HepG2 (cell line): ENCODE data around the gene CYBRD1. TPM values are rescaled to one million over a fixed set of nuclear protein-coding genes. Genes with fewer than 3 reads are reported as not detected.

Source experiments
- ATAC-seq: fragments of 200-7000 bp; cut with Tn5 transposase; 3 replicates; pipeline ENCODE4 v1.9.1; 2020; ENCODE audit warnings: mild to moderate bottlenecking, moderate library complexity
- BruUV-seq: library from RNA; stranded (reverse); fragments of 400-500 nt; replicated peaks from 2 replicates; lab custom pipeline; 2021; lab: Mats Ljungman, UMichigan
- CTCF ChIA-PET: fragments of 300-600 bp; formaldehyde crosslinking; extraction: SDS; loops from one replicate; lab custom pipeline; 2021; ENCODE audit warnings: low total read pairs, inconsistent platforms, low intra/inter-chr PET ratio; lab: Yijun Ruan, JAX
- POLR2A ChIA-PET: fragments of 350-600 bp; sonication (Branson Sonifier 250); formaldehyde crosslinking; loops from one replicate; lab custom pipeline; 2020; ENCODE audit warnings: antibody characterized with exemption, inconsistent platforms; lab: Yijun Ruan, JAX
- DNase-seq: peaks from one replicate; pipeline ENCODE4 v3.0.0-alpha.2; 2015; ENCODE audit warnings: low spot score
- FAIRE-seq: peaks from 3 replicates; lab custom pipeline; 2011; peaks lifted over from hg19 to GRCh38; lab: Jason Lieb, UNC
- H2AFZ ChIP-seq: one replicate; pipeline ENCODE4 v1.6.1; 2011; ENCODE audit warnings: low read length, inconsistent platforms
- H3K27ac ChIP-seq: fragments of 300-600 bp; 3 replicates; pipeline ENCODE4 v1.8.0; 2011; ENCODE audit warnings: mixed run types, mild to moderate bottlenecking, mixed read lengths, low read length, inconsistent platforms; ENCODE audit not compliant: insufficient read depth; ENCODE audit errors: extremely low read length
- H3K27me3 ChIP-seq, 2 experiments: fragments of 200-600 bp in 1 of 2; 2 replicates in 1 of 2; 3 replicates in 1 of 2; pipeline versions ENCODE4 v1.6.0 to v1.8.0; 2011; ENCODE audit warnings: low read length in 2 of 2, mild to moderate bottlenecking in 2 of 2, moderate library complexity in 2 of 2, inconsistent platforms in 1 of 2; ENCODE audit not compliant: insufficient read depth in 2 of 2, control insufficient read depth in 1 of 2
- H3K36me3 ChIP-seq, 2 experiments: fragments of 200-600 bp in 1 of 2; replicated peaks in 1 of 2; 2 replicates in 1 of 2; 3 replicates in 1 of 2; pipeline versions ENCODE4 v1.5.1 to v1.8.0; 2011; ENCODE audit warnings: low read length in 2 of 2, inconsistent platforms in 1 of 2; ENCODE audit not compliant: insufficient read depth in 2 of 2, control insufficient read depth in 1 of 2
- H3K4me1 ChIP-seq: 2 replicates; pipeline ENCODE4 v1.5.1; 2012; ENCODE audit warnings: low read length, inconsistent platforms; ENCODE audit not compliant: insufficient read depth
- H3K4me2 ChIP-seq: 2 replicates; pipeline ENCODE4 v1.6.0; 2011; ENCODE audit warnings: low read depth, low read length, inconsistent platforms
- H3K4me3 ChIP-seq, 3 experiments: fragments of 200-600 bp in 1 of 3; sonication (generic), shearing (Covaris generic) in 1 of 3; replicated peaks in 1 of 3; 2 replicates each; pipeline ENCODE4 v1.5.1; 2011 to 2016; ENCODE audit warnings: low read length in 3 of 3, inconsistent platforms in 2 of 3, low read depth in 2 of 3, mild to moderate bottlenecking in 2 of 3, control low read depth in 1 of 3, mixed read lengths in 1 of 3; ENCODE audit not compliant: insufficient read depth in 1 of 3
- H3K79me2 ChIP-seq: one replicate; pipeline ENCODE4 v1.6.1; 2011; ENCODE audit warnings: low read length, inconsistent platforms; ENCODE audit not compliant: insufficient read depth
- H3K9ac ChIP-seq: 2 replicates; pipeline ENCODE4 v1.6.0; 2011; ENCODE audit warnings: mild to moderate bottlenecking, low read depth, low read length, inconsistent platforms; ENCODE audit not compliant: insufficient read depth
- H3K9me3 ChIP-seq: 2 replicates; pipeline ENCODE4 v1.5.1; 2012; ENCODE audit warnings: mild to moderate bottlenecking, low read length
- H4K20me1 ChIP-seq: 2 replicates; pipeline ENCODE4 v1.6.0; 2011; ENCODE audit warnings: inconsistent platforms, mild to moderate bottlenecking, low read length, moderate library complexity; ENCODE audit not compliant: insufficient read depth
- EP300 ChIP-seq, 3 experiments: sonication (generic) in 1 of 3; formaldehyde crosslinking in 1 of 3; IDR thresholded peaks; 2 replicates each; pipeline versions ENCODE4 v1.5.1 to v1.6.1; 2011 to 2020; ENCODE audit warnings: low read depth in 2 of 3, low read length in 2 of 3, borderline replicate concordance in 1 of 3, improper control_type of control experiment in 1 of 3, mild to moderate bottlenecking in 1 of 3, missing genetic modification reagents in 1 of 3, moderate library complexity in 1 of 3
- FLYWCH1 ChIP-seq: sonication (generic); formaldehyde crosslinking; IDR thresholded peaks from 2 replicates; pipeline ENCODE4 v1.8.1; 2023; ENCODE audit warnings: mild to moderate bottlenecking, missing genetic modification reagents
- HNRNPK ChIP-seq: fragments of 200-400 bp; formaldehyde crosslinking; IDR thresholded peaks from 2 replicates; pipeline ENCODE4 v1.6.1; 2018; ENCODE audit warnings: low read length, low read depth, moderate library complexity, mild to moderate bottlenecking; ENCODE audit not compliant: poor library complexity, severe bottlenecking
- RNF2 ChIP-seq: fragments of 450-650 bp; conservative IDR thresholded peaks from 2 replicates; pipeline ENCODE4 v1.6.1; 2016; ENCODE audit warnings: low read depth
- TFDP1 ChIP-seq: IDR thresholded peaks from 2 replicates; pipeline ENCODE4 v1.6.1; 2016; ENCODE audit warnings: missing compliant biosample characterization, missing genetic modification reagents, borderline replicate concordance
- ZFP91 ChIP-seq: sonication (generic); formaldehyde crosslinking; IDR thresholded peaks from 2 replicates; pipeline ENCODE4 v1.9.0; 2022; ENCODE audit warnings: missing genetic modification reagents, mild to moderate bottlenecking, borderline replicate concordance
- ZNF275 ChIP-seq: sonication (generic); formaldehyde crosslinking; IDR thresholded peaks from 2 replicates; pipeline ENCODE4 v1.8.0; 2022; ENCODE audit warnings: missing genetic modification reagents, mild to moderate bottlenecking, inconsistent platforms, borderline replicate concordance
- ZNF564 ChIP-seq: sonication (generic); formaldehyde crosslinking; IDR thresholded peaks from 2 replicates; pipeline ENCODE4 v1.8.1; 2023; ENCODE audit warnings: mild to moderate bottlenecking, missing genetic modification reagents
- ZNF777 ChIP-seq: sonication (generic); formaldehyde crosslinking; IDR thresholded peaks from 2 replicates; pipeline ENCODE4 v1.4.0; 2020; ENCODE audit warnings: missing genetic modification reagents
- WGBS: methylation state at CpG from one replicate; pipeline ENCODE4 v1.1.6; 2017; ENCODE audit warnings: low lambda C conversion rate; 5-methylcytosine and 5-hydroxymethylcytosine counted together
- in situ Hi-C: cut with HindIII; loops from 2 replicates; pipeline ENCODE4 v1.10.0; 2017; ENCODE audit warnings: low pct_unique_long_range_greater_than_20kb; ENCODE audit not compliant: extremely low pct_ligation_motif_present
- intact Hi-C: fragments of 100-400 bp; cut with micrococcal nuclease; formaldehyde crosslinking; loops from one replicate; pipeline ENCODE4 v1.10.0; 2022; ENCODE audit not compliant: unreplicated experiment
- polyA plus RNA-seq, 8 experiments: library from polyadenylated mRNA; depleted of rRNA in 3 of 8; stranded (reverse) in 7 of 8; unstranded in 1 of 8; fragments of >200 nt; fragmentation: Illumina TruSeq in 4 of 8; extraction: Trizol in 4 of 8; gene quantifications; 2 replicates each; pipeline versions ENCODE4 v1.2.1 to v1.2.3, GENCODE V29; 2011 to 2016; ENCODE audit warnings: low read depth in 4 of 8, missing spikeins in 1 of 8, mixed read lengths in 1 of 8; ENCODE audit not compliant: insufficient read depth in 1 of 8
- total RNA-seq, 5 experiments: library from RNA; depleted of rRNA; stranded (reverse); fragments of >200 nt; fragmentation: Illumina TruSeq; extraction: Trizol; gene quantifications; 2 replicates each; pipeline ENCODE4 v1.2.3, GENCODE V29; 2016; ENCODE audit warnings: low read depth in 1 of 5
- TF ChIP-seq, protein P1 (sequence below): sonication (generic); formaldehyde crosslinking; IDR thresholded peaks from 2 replicates; pipeline ENCODE4 v1.4.0; 2020; ENCODE audit warnings: mild to moderate bottlenecking, missing genetic modification reagents

The CYBRD1 gene
- total and polyA plus RNA-seq, 2 of the 13 experiments (the other 11 are each of a cell fraction or from before 2014, with no cell fraction given): 0.13 to 0.42 TPM

- BruUV-seq: no TSS peak
- H2AFZ ChIP-seq: no peak overlapping the region
- H3K4me3 ChIP-seq: no peak overlapping the region
- FAIRE-seq: no peak
- H4K20me1 ChIP-seq: no peaks in the 10 kb centered on the region
- intact Hi-C loops (loop anchor here (10.0 kb wide), 1 partner anchor 887 kb away; no protein-coding TSS in a partner anchor), in situ Hi-C loops (no loop called here)
- ChIA-PET POLR2A (no interaction called here), CTCF (no interaction called here)
- no peak overlapping the region for H3K4me2 ChIP-seq
- TF ChIP-seq FLYWCH1 (CRISPR knock-in tag) (no peak), HNRNPK (no peak), RNF2 (no peak), ZFP91 (CRISPR knock-in tag) (no peak), ZNF564 (CRISPR knock-in tag) (no peak), ZNF777 (no peak), EP300 (IDR thresholded peaks at IDR 0.05; ENCODE audit: low read depth in 2 of 2, low read length in 2 of 2) (no peak), EP300 (CRISPR knock-in tag; IDR thresholded peaks at IDR 0.05; ENCODE audit: borderline replicate concordance) (no peak), ZNF275 (CRISPR knock-in tag) (no peak), TFDP1 (CRISPR knock-in tag) (no peak)
- TF ChIP-seq, protein P1, sequence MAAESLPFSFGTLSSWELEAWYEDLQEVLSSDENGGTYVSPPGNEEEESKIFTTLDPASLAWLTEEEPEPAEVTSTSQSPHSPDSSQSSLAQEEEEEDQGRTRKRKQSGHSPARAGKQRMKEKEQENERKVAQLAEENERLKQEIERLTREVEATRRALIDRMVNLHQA: no peak
- DNase-seq: no peak
- ATAC-seq: no peak
- H3K9me3 ChIP-seq: no peaks in the 10 kb centered on the region
- no peaks in the 10 kb centered on the region for H3K79me2 ChIP-seq
- WGBS: 9% methylated on average over 4 of the region's 4 CpGs
- H3K4me1 ChIP-seq: peaks cover 7% of the 10 kb centered on the region; the same call in 1 of the 2 replicates
- no peak overlapping the region for H3K27ac ChIP-seq
- no peak overlapping the region for H3K9ac ChIP-seq
- H3K36me3 ChIP-seq: no peaks in the 10 kb centered on the region
- H3K27me3 ChIP-seq: peaks cover 0 to 20% of the 10 kb centered on the region in 2 experiments; a peak in 3 of 5 replicates
Observed at GRCh38 chr2:171578127-171578803, 56.0 kb downstream of the CYBRD1 start.
